Stimulated activated effector memory CD8-positive, alpha-beta T cell treated with anti-CD3 and anti-CD28 coated beads, Interleukin-12 subunit alpha, Interleukin-12 subunit beta, amount 100 ng/mL, for 72 hours (primary cell): ENCODE data around the gene LIN9.

Experiments used
- ATAC-seq: fragments of 150-1000 bp; cut with Tn5 transposase; 2 replicates; pipeline ENCODE4 v1.10.0; 2021
- DNase-seq, 2 donors: peaks; one replicate each; pipeline ENCODE4 v3.0.0; 2021 to 2022; ENCODE audit warnings: low spot score in 2 of 2
- H3K27ac Mint-ChIP-seq: one replicate; pipeline ENCODE4 v1.8.0; 2022; ENCODE audit warnings: mild to moderate bottlenecking, mixed read lengths
- H3K36me3 Mint-ChIP-seq: one replicate; pipeline ENCODE4 v1.8.0; 2022; ENCODE audit warnings: mild to moderate bottlenecking, mixed read lengths
- H3K4me1 Mint-ChIP-seq: one replicate; pipeline ENCODE4 v1.8.0; 2022; ENCODE audit warnings: mixed read lengths
- H3K4me3 Mint-ChIP-seq: one replicate; pipeline ENCODE4 v1.8.0; 2022; ENCODE audit warnings: mild to moderate bottlenecking, mixed read lengths
- H3K9me3 Mint-ChIP-seq: one replicate; pipeline ENCODE4 v1.8.0; 2022; ENCODE audit warnings: mixed read lengths

LIN9 gene

DNA sequence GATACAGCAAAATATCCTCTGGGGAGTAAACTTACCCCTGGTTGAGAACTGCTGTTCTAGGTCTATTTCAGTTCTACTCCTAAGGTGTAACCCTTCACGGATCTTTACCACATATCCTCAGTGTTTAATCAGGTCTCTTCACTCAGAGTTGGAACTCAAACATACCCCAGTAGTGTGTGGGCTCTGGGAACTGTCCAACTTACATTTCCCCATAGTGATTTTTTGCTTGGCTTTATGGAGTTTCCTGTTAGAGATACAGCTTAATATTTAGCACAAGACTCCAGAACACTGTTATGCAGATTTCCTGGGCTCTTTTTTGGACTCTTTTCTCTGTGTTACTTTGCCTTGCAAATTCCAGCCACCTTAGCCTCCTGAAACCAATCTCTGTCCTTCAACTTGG, 26.7 kb upstream of the LIN9 start:
- peaks cover 12% of the 10 kb centered on the region for H3K4me1 Mint-ChIP-seq
- H3K36me3 Mint-ChIP-seq = no peaks in the 10 kb centered on the region
- H3K4me3 Mint-ChIP-seq = no peak overlapping the region
- no peak for ATAC-seq
- no peak for DNase-seq
- H3K27ac Mint-ChIP-seq = no peak overlapping the region
- peaks cover 6% of the 10 kb centered on the region for H3K9me3 Mint-ChIP-seq

DNA sequence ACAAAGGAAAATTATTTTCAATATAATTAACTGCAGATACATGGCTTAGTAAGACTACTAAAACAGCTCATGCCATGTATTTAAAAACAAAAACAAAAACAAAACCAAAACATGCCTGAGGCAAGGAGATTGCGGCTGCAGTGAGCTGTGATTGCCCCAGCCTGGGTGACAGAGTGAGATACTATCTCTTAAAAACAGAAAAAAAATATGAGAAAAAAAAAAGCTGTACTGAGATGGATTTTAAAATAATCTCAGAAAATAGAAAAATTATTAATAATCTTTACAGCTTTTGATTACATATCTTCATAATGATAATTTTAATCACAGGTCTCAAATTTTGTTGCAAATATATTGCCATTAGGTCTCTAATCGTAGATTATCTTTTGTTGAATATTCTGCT, 24.0 kb upstream of the LIN9 start:
- H3K4me3 Mint-ChIP-seq = peak overlapping the region; percentile 46
- DNase-seq (no peak), ATAC-seq (no peak)
- no peaks in the 10 kb centered on the region for H3K9me3 Mint-ChIP-seq
- H3K4me1 Mint-ChIP-seq = peaks cover 12% of the 10 kb centered on the region
- no peaks in the 10 kb centered on the region for H3K36me3 Mint-ChIP-seq
- no peak overlapping the region for H3K27ac Mint-ChIP-seq

DNA sequence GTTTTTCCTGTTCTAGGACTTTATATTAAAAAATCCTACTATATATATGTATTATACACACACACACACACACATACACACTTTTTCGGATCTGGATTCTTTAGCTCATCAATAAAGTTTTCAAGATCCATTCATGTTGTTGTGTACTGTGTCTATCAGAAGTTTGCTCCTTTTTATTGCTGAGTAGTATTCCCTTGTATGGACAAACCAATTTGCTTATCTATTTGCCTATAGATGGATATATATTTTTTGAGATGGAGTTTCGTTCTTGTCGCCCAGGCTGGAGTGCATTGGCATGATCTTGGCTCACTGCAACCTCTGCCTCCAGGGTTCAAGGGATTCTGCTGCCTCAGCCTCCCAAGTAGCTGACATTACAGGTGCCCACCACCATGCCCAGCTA, 20.3 kb upstream of the LIN9 start:
- Mint-ChIP-seq H3K27ac (no peak overlapping the region), H3K9me3 (no peaks in the 10 kb centered on the region), H3K4me1 (peaks cover 6% of the 10 kb centered on the region), H3K36me3 (no peaks in the 10 kb centered on the region), H3K4me3 (no peak overlapping the region)
- DNase-seq (no peak), ATAC-seq (no peak)

DNA sequence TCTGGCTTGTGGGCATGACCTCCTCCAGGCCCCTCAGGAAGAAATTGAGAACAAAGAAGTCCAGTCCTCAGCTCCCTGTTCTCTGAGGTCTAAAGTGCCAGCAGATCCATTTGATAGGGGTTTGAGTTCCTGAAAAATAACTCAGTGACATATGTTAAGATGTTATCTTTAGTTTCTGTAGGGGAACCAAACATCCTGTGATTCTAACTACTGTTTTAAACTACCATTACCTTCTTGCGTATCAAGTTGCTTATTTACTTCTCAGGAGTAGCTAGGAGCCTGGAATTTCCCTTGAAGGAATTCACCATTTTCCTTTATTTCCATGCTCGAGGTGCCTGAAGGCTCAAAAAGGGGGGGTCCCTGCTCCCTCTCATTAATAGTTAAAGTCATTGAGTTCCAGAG, 18.8 kb upstream of the LIN9 start:
- no peak overlapping the region for H3K27ac Mint-ChIP-seq
- H3K36me3 Mint-ChIP-seq = no peaks in the 10 kb centered on the region
- no peaks in the 10 kb centered on the region for H3K4me1 Mint-ChIP-seq
- no peak overlapping the region for H3K4me3 Mint-ChIP-seq
- DNase-seq (no peak), ATAC-seq (no peak)
- no peaks in the 10 kb centered on the region for H3K9me3 Mint-ChIP-seq

DNA sequence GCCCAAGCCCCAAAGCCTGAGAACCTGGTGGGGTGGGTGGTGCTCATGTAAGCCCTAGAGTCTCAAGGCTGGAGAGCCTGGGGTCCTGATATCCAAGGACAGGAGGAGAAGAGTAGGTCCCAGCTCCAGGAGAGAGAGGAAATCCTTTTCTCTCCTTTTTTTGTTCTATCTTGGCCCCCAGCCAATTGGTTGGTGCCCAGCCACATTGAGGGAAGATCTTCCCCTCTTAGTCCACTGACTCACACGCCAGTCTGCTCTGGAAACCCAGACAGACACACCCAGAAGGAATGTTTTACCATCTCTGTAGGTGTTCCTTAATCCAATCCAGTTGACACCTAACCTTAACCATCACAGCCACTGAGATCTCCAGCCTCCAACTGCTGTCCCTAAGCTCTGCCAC, 16.2 kb upstream of the LIN9 start:
- no peak for DNase-seq

DNA sequence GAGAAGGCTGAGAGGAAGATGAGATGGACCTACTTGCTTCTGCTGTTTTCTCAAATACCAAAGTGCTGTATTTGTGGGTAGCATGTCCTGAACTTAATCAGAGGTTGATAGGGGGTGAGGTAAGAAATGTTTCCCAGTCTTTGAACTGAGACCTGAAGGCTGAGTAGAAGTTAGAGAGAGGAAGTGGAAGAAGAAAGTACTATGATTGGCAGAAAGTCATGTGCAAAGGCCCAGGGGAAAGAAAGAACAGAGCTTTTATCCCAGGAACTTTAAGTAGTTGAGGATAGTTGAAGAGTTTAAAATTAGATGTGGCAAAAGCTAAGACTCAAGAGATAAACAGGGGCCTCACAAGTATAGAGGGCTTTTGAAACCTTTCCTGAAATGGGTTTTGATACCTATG, 15.5 kb upstream of the LIN9 start:
- ATAC-seq = no peak
- H3K27ac Mint-ChIP-seq = no peak overlapping the region
- DNase-seq = no peak
- no peaks in the 10 kb centered on the region for H3K4me1 Mint-ChIP-seq
- no peaks in the 10 kb centered on the region for H3K9me3 Mint-ChIP-seq
- H3K36me3 Mint-ChIP-seq = no peaks in the 10 kb centered on the region
- no peak overlapping the region for H3K4me3 Mint-ChIP-seq

More for the DNA sequence above, 16.2 kb upstream of the LIN9 start:
- Mint-ChIP-seq H3K4me3 (no peak overlapping the region), H3K36me3 (no peaks in the 10 kb centered on the region), H3K4me1 (no peaks in the 10 kb centered on the region), H3K9me3 (no peaks in the 10 kb centered on the region), H3K27ac (no peak overlapping the region)
- no peak for ATAC-seq

DNA sequence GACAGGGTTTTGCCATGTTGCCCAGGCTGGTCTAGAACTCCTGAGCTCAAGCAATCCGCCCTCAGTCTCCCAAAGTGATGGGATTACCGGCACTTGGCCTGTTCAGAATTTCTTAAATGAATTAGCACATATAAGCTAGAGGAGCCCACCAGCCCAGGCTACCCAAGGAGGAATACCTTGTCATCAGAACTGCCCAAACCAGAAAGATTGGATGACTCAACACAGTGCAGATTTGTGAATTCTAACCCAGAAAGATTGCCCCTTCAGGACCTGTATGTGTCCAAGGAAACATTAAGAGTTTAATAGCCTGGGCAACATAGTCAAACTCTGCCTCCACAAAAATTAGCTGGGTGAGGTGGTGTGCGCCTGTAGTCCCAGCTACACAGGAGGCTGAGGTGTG, 14.0 kb upstream of the LIN9 start:
- ATAC-seq = no peak
- Mint-ChIP-seq H3K4me3 (no peak overlapping the region), H3K9me3 (no peaks in the 10 kb centered on the region), H3K27ac (no peak overlapping the region), H3K4me1 (no peaks in the 10 kb centered on the region), H3K36me3 (no peaks in the 10 kb centered on the region)
- DNase-seq = no peak

DNA sequence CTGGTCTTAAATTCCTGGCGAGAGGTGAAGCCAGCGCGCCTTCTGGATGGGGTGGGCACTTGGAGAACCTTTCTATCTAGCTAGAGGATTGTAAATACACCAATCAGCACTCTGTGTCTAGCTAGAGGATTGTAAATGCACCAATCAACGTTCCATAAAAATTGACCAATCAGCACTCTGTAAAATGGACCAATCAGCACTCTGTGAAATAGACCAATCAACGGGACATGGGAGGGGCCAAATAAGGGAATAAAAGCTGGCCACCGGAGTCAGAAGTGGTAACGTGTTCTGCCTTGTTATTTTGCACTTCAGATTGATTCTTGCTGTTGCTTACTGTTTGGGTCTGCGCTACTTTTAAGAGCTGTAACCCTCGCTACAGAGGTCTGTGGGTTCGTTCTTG, 12.0 kb upstream of the LIN9 start:
- Mint-ChIP-seq H3K9me3 (no peaks in the 10 kb centered on the region), H3K4me1 (no peaks in the 10 kb centered on the region), H3K27ac (no peak overlapping the region), H3K36me3 (no peaks in the 10 kb centered on the region), H3K4me3 (no peak overlapping the region)
- DNase-seq (no peak), ATAC-seq (no peak)

DNA sequence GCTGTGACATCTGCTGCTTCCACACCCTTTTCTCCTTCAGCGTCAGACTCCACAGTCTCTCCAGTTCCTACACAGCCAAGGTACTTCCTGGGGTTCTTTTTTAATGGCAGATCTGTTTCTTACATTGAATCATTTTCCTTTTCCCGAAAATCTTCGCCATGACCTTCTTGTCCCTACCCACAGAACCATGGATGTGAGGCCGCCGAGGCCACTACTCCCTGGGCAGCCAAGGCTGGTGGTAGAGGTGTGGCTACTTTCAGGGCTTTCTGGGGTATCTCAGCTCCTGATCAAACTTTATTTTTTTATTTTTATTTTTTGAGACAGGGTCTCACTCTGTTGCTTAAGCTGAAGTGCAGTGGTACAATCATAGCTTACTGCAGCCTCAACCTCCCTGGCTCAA, 9.5 kb upstream of the LIN9 start:
- DNase-seq (no peak), ATAC-seq (no peak)
- H3K4me3 Mint-ChIP-seq = no peak overlapping the region
- no peaks in the 10 kb centered on the region for H3K9me3 Mint-ChIP-seq
- no peak overlapping the region for H3K27ac Mint-ChIP-seq
- H3K4me1 Mint-ChIP-seq = no peaks in the 10 kb centered on the region
- no peaks in the 10 kb centered on the region for H3K36me3 Mint-ChIP-seq

DNA sequence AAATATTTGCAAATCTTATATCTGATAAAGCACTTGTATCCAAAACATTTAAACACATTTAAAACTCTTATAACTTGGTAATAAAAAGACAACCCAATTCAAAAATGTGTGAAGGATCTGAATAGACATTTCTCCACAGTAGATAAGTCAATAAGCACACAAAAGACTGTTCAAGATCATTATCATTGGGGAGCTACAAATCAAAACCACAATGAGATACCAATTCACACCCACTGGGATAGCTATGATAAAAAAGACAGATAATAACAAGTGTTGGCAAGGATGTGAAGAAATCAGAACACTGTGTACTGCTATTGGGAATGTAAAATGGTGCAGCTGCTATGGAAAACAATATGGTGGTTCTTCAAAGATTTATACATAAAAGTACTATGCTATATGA, 5.1 kb upstream of the LIN9 start:
- no peaks in the 10 kb centered on the region for H3K36me3 Mint-ChIP-seq
- DNase-seq = no peak
- H3K4me3 Mint-ChIP-seq = no peak overlapping the region
- no peak overlapping the region for H3K27ac Mint-ChIP-seq
- H3K9me3 Mint-ChIP-seq = no peaks in the 10 kb centered on the region
- no peak for ATAC-seq
- H3K4me1 Mint-ChIP-seq = peaks cover 11% of the 10 kb centered on the region

DNA sequence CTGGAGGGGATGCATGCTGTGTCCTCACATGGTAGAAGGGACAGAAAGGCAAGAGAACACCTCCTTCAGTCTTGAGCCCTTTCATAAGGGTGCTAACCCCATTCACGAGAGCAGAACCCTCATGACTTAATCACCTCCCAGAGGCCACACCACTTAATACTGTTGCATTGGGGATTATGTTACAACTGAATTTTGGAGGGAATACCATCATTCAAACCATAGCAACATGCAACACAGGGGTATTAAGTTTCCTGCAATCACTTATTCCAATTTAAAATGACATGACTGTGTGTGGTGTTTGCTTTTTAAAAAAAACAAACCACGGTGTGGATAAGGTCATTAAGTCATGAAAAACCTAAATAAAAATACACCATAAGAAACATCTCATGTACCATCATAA, 3.1 kb upstream of the LIN9 start:
- Mint-ChIP-seq H3K4me3 (no peak overlapping the region), H3K27ac (no peak overlapping the region), H3K36me3 (no peaks in the 10 kb centered on the region), H3K9me3 (no peaks in the 10 kb centered on the region), H3K4me1 (peaks cover 11% of the 10 kb centered on the region)
- DNase-seq = no peak
- ATAC-seq = no peak

DNA sequence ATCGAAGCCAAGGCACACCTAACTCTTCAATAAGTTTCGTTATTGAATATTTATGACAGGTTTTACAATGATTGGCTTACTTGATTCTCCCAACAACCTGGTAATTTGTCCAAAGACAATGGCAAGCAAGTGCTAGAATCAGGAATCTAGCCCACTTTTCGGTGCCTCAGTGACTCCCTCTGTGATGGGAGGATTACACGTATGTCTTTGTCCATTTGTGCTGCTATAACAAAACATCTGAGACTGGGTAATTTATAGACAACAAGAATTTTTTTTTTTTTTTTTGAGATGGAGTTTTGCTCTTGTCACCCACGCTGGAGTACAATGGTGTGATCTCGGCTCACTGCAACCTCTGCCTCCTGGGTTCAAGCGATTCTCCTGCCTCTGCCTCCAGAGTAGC, 2.4 kb upstream of the LIN9 start:
- ATAC-seq = no peak
- H3K27ac Mint-ChIP-seq = no peak overlapping the region
- H3K4me1 Mint-ChIP-seq = peaks cover 11% of the 10 kb centered on the region
- no peaks in the 10 kb centered on the region for H3K36me3 Mint-ChIP-seq
- DNase-seq = no peak
- no peak overlapping the region for H3K4me3 Mint-ChIP-seq
- no peaks in the 10 kb centered on the region for H3K9me3 Mint-ChIP-seq

DNA sequence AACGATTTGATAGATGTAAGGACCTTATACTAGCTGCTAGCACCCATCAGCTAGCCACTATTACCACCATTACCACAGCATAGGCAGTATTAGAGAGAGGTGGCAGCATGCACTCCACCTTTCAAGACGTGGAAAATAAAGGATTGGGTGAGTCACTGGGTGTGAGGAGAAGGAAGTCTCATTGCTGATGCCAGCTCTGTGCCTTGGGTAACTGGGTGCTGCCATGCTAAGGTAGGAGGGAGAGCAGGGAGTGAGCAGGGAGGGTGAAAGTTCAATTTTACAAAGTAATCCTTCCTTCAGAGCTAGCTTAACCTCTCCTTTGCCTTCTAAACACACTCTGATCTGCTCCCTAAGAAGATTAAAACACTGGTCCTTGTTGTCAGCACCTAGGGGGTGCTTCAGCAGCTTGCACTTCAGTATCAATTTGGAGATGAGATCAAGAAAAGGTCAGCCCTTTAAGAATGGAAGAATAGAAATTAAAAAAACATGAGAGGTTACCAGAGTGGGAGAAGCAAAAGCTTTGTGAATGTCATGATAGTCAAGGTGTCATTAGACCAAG, 1.8 kb upstream of the LIN9 start:
- Mint-ChIP-seq H3K36me3 (no peaks in the 10 kb centered on the region), H3K4me3 (peak overlapping the region; percentile 77), H3K4me1 (peaks cover 13% of the 10 kb centered on the region), H3K27ac (no peak overlapping the region), H3K9me3 (no peaks in the 10 kb centered on the region)
- no peak for DNase-seq
- no peak for ATAC-seq

DNA sequence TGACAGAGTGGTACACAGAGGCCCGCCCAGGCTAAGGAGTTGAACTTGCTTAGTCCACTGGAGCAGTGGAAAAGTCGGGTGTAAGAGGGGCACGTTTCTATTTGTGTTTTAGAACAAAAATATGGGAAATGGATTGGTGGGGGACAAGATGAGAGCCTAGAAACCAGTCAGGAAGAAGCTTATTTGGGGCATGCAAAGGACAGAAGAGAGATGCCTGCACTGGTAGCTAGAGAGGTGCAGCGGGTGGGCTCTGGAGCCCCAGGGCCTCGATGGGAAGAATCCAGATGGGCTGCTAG, 1.2 kb upstream of the LIN9 start:
- H3K36me3 Mint-ChIP-seq = no peaks in the 10 kb centered on the region
- no peak overlapping the region for H3K27ac Mint-ChIP-seq
- H3K9me3 Mint-ChIP-seq = no peaks in the 10 kb centered on the region
- H3K4me3 Mint-ChIP-seq = peak overlapping the region; percentile 77
- ATAC-seq (no peak), DNase-seq (no peak)
- peaks cover 17% of the 10 kb centered on the region for H3K4me1 Mint-ChIP-seq

DNA sequence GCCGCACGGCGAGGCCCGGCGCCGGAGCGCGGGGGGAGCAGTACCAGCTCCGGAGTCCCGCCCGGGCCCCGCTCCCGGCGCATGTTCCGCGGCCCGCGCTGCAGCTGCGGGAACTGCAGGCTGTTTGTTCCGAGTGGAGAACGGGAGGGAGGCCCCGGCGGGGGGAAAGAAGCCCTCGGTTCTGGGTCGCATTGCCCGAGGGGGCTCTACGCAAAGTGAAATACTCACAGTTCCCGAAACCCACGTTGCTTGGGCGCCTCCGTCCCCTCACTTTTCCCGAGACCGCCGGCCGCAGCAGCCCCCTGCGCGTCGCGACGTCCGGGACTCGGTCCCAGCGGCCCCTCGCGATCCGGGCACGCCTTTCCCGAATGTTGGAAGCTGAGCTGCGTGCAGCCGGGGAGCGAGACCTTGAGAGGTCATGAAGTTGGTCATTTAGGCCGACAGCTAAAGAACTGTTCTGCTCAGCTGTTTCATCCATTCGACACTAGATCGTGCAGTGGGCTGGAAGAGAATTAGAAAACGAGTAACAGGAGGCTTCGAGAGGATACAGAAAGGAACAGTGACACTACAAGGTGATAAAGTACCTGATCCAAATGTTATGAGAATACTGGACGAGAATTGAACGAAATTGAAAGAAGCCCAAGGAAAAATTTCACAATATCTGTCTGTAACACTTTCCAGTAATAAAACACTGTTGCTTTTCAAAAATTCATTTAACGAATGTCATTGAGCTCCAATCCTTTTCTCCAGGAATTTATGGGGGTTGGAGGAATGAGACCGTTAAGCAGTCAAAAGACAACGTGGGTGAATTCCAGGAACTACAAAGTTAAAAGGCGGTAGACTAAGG, 657 bp upstream of the LIN9 start:
- no peaks in the 10 kb centered on the region for H3K9me3 Mint-ChIP-seq
- peak overlapping the region; percentile 77 for H3K4me3 Mint-ChIP-seq
- no peak for DNase-seq
- ATAC-seq = no peak
- H3K4me1 Mint-ChIP-seq = peaks cover 17% of the 10 kb centered on the region
- no peak overlapping the region for H3K27ac Mint-ChIP-seq
- H3K36me3 Mint-ChIP-seq = no peaks in the 10 kb centered on the region

DNA sequence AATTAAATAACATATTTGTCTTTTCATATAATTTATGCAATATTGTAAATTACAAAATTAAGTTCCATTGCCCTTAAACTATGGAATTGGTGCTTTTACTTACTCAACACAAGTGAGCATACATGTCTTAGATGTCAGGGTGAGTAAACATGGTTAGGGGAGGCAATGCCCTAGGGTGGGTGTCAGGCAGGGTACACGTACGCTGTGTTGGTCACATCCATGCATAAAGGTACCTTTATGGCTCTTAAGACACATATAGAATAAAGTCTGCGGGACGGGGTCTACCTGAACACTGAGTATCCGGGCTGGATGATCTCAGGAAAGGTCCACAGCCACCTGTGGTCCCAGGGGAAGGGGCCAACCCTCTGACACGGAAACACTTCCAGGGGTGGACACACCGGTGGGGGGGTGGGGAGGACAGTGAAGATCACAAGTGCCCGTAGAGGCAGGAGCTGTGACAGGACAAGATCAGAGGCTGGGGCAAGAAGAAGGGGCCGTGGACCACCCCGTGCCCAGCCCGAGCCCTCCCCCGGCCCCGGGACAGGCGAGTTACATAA, 720 bp downstream of the LIN9 start:
- ATAC-seq = no peak
- DNase-seq = peak in 1 of 2 donors; percentile 70
- Mint-ChIP-seq H3K9me3 (no peaks in the 10 kb centered on the region), H3K27ac (peak overlapping the region; percentile 88), H3K36me3 (no peaks in the 10 kb centered on the region), H3K4me3 (peak overlapping the region; percentile 77), H3K4me1 (peaks cover 17% of the 10 kb centered on the region)
